H9 (cell line): Measurements from ENCODE around the gene RGS21. TPM values are rescaled to one million over a fixed set of nuclear protein-coding genes. Genes with fewer than 3 reads are reported as not detected.

Experiments used
- DNase-seq: peaks from one replicate; pipeline ENCODE4 v3.0.0-alpha.2; 2017
- H2AFZ ChIP-seq: one replicate; pipeline ENCODE4 v1.6.1; 2013; ENCODE audit warnings: mild to moderate bottlenecking, low read length, control low read depth, moderate library complexity
- H2AK5ac ChIP-seq: 2 replicates; pipeline ENCODE4 v1.6.1; 2013; ENCODE audit warnings: low read length, control low read depth, mixed read lengths; ENCODE audit not compliant: insufficient read length
- H2BK120ac ChIP-seq: one replicate; pipeline ENCODE4 v1.6.1; 2013; ENCODE audit warnings: low read depth, mild to moderate bottlenecking, low read length, control low read depth, inconsistent platforms; ENCODE audit not compliant: poor library complexity, severe bottlenecking
- H2BK12ac ChIP-seq: 2 replicates; pipeline ENCODE4 v1.6.1; 2013; ENCODE audit warnings: low read length, control low read depth, mixed read lengths, low read depth; ENCODE audit not compliant: insufficient read length
- H2BK15ac ChIP-seq: 2 replicates; pipeline ENCODE4 v1.6.1; 2013; ENCODE audit warnings: low read depth, low read length, control low read depth
- H2BK20ac ChIP-seq: one replicate; pipeline ENCODE4 v1.6.1; 2013; ENCODE audit warnings: low read depth, mild to moderate bottlenecking, low read length, control low read depth, inconsistent platforms; ENCODE audit not compliant: poor library complexity, severe bottlenecking
- H2BK5ac ChIP-seq: 2 replicates; pipeline ENCODE4 v1.6.1; 2013; ENCODE audit warnings: low read length, control low read depth, mixed read lengths; ENCODE audit not compliant: insufficient read length
- H3K14ac ChIP-seq: 2 replicates; pipeline ENCODE4 v1.6.1; 2013; ENCODE audit warnings: low read length, control low read depth; ENCODE audit not compliant: insufficient read depth
- H3K18ac ChIP-seq: 2 replicates; pipeline ENCODE4 v1.6.1; 2013; ENCODE audit warnings: low read depth, mild to moderate bottlenecking, mixed read lengths, low read length, control low read depth; ENCODE audit not compliant: insufficient read length
- H3K23ac ChIP-seq: 2 replicates; pipeline ENCODE4 v1.6.1; 2013; ENCODE audit warnings: low read length, control low read depth, mixed read lengths, low read depth; ENCODE audit not compliant: insufficient read length
- H3K23me2 ChIP-seq: 2 replicates; pipeline ENCODE4 v1.6.1; 2013; ENCODE audit warnings: low read depth, mild to moderate bottlenecking, mixed read lengths, low read length, control low read depth; ENCODE audit not compliant: insufficient read length, poor library complexity, severe bottlenecking
- H3K27ac ChIP-seq: 2 replicates; pipeline ENCODE4 v1.5.1; 2013; ENCODE audit warnings: low read length, control low read depth, mixed read lengths, low read depth; ENCODE audit not compliant: insufficient read length
- H3K27me3 ChIP-seq: 2 replicates; pipeline ENCODE4 v1.6.1; 2013; ENCODE audit warnings: low read length, control low read depth, inconsistent platforms; ENCODE audit not compliant: insufficient read depth
- H3K4ac ChIP-seq: 2 replicates; pipeline ENCODE4 v1.6.1; 2013; ENCODE audit warnings: low read depth, mild to moderate bottlenecking, control low read depth, inconsistent platforms, low read length, moderate library complexity
- H3K4me1 ChIP-seq: 2 replicates; pipeline ENCODE4 v1.6.1; 2013; ENCODE audit warnings: low read length, control low read depth, inconsistent platforms; ENCODE audit not compliant: insufficient read depth
- H3K4me2 ChIP-seq: 2 replicates; pipeline ENCODE4 v1.6.1; 2013; ENCODE audit warnings: low read length, control low read depth, mixed read lengths; ENCODE audit not compliant: insufficient read length, insufficient read depth
- H3K56ac ChIP-seq: 2 replicates; pipeline ENCODE4 v1.6.1; 2013; ENCODE audit warnings: low read depth, mild to moderate bottlenecking, mixed read lengths, low read length, control low read depth; ENCODE audit not compliant: insufficient read length
- H3K79me1 ChIP-seq: 2 replicates; pipeline ENCODE4 v1.6.1; 2013; ENCODE audit warnings: low read depth, mild to moderate bottlenecking, moderate library complexity, low read length, control low read depth, inconsistent platforms; ENCODE audit not compliant: insufficient read depth, poor library complexity, severe bottlenecking
- H3K79me2 ChIP-seq: 2 replicates; pipeline ENCODE4 v1.6.1; 2013; ENCODE audit warnings: low read length, control low read depth, inconsistent platforms; ENCODE audit not compliant: insufficient read depth
- H3K9ac ChIP-seq: 2 replicates; pipeline ENCODE4 v1.6.1; 2013; ENCODE audit warnings: low read length, control low read depth, mixed read lengths; ENCODE audit not compliant: insufficient read length; ENCODE audit errors: extremely low read depth
- H3K9me3 ChIP-seq: one replicate; pipeline ENCODE4 v1.6.1; 2013; ENCODE audit warnings: low read depth, low read length, inconsistent platforms; ENCODE audit not compliant: control insufficient read depth
- H3T11ph ChIP-seq: one replicate; pipeline ENCODE4 v1.6.1; 2013; ENCODE audit warnings: mild to moderate bottlenecking, low read length, control low read depth, inconsistent platforms
- H4K20me1 ChIP-seq: one replicate; pipeline ENCODE4 v1.6.1; 2013; ENCODE audit not compliant: control insufficient read depth, insufficient read length, insufficient read depth
- H4K5ac ChIP-seq: 2 replicates; pipeline ENCODE4 v1.6.1; 2013; ENCODE audit warnings: low read depth, mild to moderate bottlenecking, mixed read lengths, low read length, control low read depth; ENCODE audit not compliant: insufficient read length
- H4K8ac ChIP-seq: replicated peaks from 2 replicates; pipeline ENCODE4 v1.6.1; 2013; ENCODE audit warnings: low read length, control low read depth, mixed read lengths, low read depth; ENCODE audit not compliant: insufficient read length
- H4K91ac ChIP-seq: 2 replicates; pipeline ENCODE4 v1.6.1; 2013; ENCODE audit warnings: low read depth, mild to moderate bottlenecking, moderate library complexity, mixed read lengths, low read length, control low read depth; ENCODE audit not compliant: insufficient read length
- H3K27ac Mint-ChIP-seq, 3 experiments: 2 replicates in 2 of 3; 3 replicates in 1 of 3; pipeline ENCODE4 v1.8.0; 2020 to 2021; ENCODE audit warnings: mixed read lengths in 3 of 3, mild to moderate bottlenecking in 1 of 3, moderate library complexity in 1 of 3
- H3K27me3 Mint-ChIP-seq: 2 replicates; pipeline ENCODE4 v1.8.0; 2021; ENCODE audit warnings: low read depth, mild to moderate bottlenecking, moderate library complexity, mixed read lengths
- H3K36me3 Mint-ChIP-seq, 3 experiments: 2 replicates in 2 of 3; 3 replicates in 1 of 3; pipeline ENCODE4 v1.8.0; 2020 to 2021; ENCODE audit warnings: low read depth in 3 of 3, mixed read lengths in 3 of 3; ENCODE audit not compliant: insufficient read depth in 1 of 3
- H3K4me1 Mint-ChIP-seq, 2 experiments: 2 replicates each; pipeline ENCODE4 v1.8.0; 2020; ENCODE audit warnings: mixed read lengths in 2 of 2
- H3K4me3 Mint-ChIP-seq, 2 experiments: 2 replicates in 1 of 2; 3 replicates in 1 of 2; pipeline ENCODE4 v1.8.0; 2020 to 2021; ENCODE audit warnings: mild to moderate bottlenecking in 2 of 2, mixed read lengths in 2 of 2, moderate library complexity in 1 of 2
- H3K9me3 Mint-ChIP-seq, 2 experiments: 2 replicates in 1 of 2; 3 replicates in 1 of 2; pipeline ENCODE4 v1.8.0; 2020; ENCODE audit warnings: mild to moderate bottlenecking in 2 of 2, mixed read lengths in 2 of 2, moderate library complexity in 1 of 2
- CTCF ChIP-seq: fragments of 200-600 bp; sonication (generic); conservative IDR thresholded peaks from 3 replicates; pipeline ENCODE4 v1.8.0; 2021; ENCODE audit warnings: antibody characterized with exemption, mild to moderate bottlenecking
- WGBS: extraction: QIAGEN DNeasy Blood & Tissue Kit; methylation state at CpG from one replicate; pipeline ENCODE4 v1.1.7; 2013; ENCODE audit warnings: missing lambda C conversion rate, low lambda C conversion rate, mixed read lengths; ENCODE audit not compliant: insufficient read length; ENCODE audit errors: extremely low coverage; 5-methylcytosine and 5-hydroxymethylcytosine counted together
- total RNA-seq: library from RNA; stranded (reverse); gene quantifications from 2 replicates; pipeline ENCODE4 v1.2.1, GENCODE V29; 2021

The RGS21 gene
- total RNA-seq, 1 experiment from 2014 or later: not detected

- Mint-ChIP-seq H3K9me3 (no peaks in the 10 kb centered on the region), H3K27ac (no peak overlapping the region), H3K27me3 (no peaks in the 10 kb centered on the region), H3K4me3 (no peak overlapping the region), H3K36me3 (no peaks in the 10 kb centered on the region), H3K4me1 (no peaks in the 10 kb centered on the region)
- H3T11ph ChIP-seq: no peak overlapping the region
- H3K56ac ChIP-seq: no peak overlapping the region
- H3K27ac ChIP-seq: no peak overlapping the region
- no peak overlapping the region for H2BK20ac ChIP-seq
- no peaks in the 10 kb centered on the region for H3K4me1 ChIP-seq
- no CpG with 5 or more reads among the region's 1 CpG for WGBS
- no peaks in the 10 kb centered on the region for H3K23me2 ChIP-seq
- no peak overlapping the region for H4K5ac ChIP-seq
- H2AFZ ChIP-seq: no peak overlapping the region
- no peaks in the 10 kb centered on the region for H3K79me2 ChIP-seq
- no peak overlapping the region for H4K8ac ChIP-seq
- no peak overlapping the region for H3K4me2 ChIP-seq
- no peak overlapping the region for H3K14ac ChIP-seq
- H4K91ac ChIP-seq: no peak overlapping the region
- no peak overlapping the region for H3K23ac ChIP-seq
- H4K20me1 ChIP-seq: no peaks in the 10 kb centered on the region
- H3K27me3 ChIP-seq: no peaks in the 10 kb centered on the region
- no peak overlapping the region for H3K18ac ChIP-seq
- no peak overlapping the region for H2BK120ac ChIP-seq
- no peak for DNase-seq
- no peak overlapping the region for H2BK15ac ChIP-seq
- no peak overlapping the region for H3K4ac ChIP-seq
- no peaks in the 10 kb centered on the region for H3K79me1 ChIP-seq
- TF ChIP-seq CTCF: no peak
- no peak overlapping the region for H2BK5ac ChIP-seq
- no peaks in the 10 kb centered on the region for H3K9me3 ChIP-seq
- no peak overlapping the region for H3K9ac ChIP-seq
- no peak overlapping the region for H2BK12ac ChIP-seq
- no peak overlapping the region for H2AK5ac ChIP-seq
Observed at GRCh38 chr1:192358822-192359221, 42.0 kb downstream of the RGS21 start.
